Loucy (cell line): ENCODE results near the gene MDM2.

Source experiments
- CTCF ChIP-seq: fragments of 200-600 bp; sonication (generic); conservative IDR thresholded peaks from 2 replicates; pipeline ENCODE4 v1.5.1; 2014; ENCODE audit warnings: mild to moderate bottlenecking, antibody characterized with exemption, low read length
- EZH2phosphoT487 ChIP-seq: fragments of 200-600 bp; IDR thresholded peaks from 2 replicates; pipeline ENCODE4 v1.6.1; 2018; ENCODE audit warnings: antibody characterized with exemption, mild to moderate bottlenecking, moderate library complexity, borderline replicate concordance

- no peak for TF ChIP-seq CTCF
- TF ChIP-seq EZH2phosphoT487 = no peak
These were observed 59.6 kb downstream of the MDM2 start for GRCh38 chr12:68867606-68868005.
